Right ventricle myocardium superior (tissue), 1 donor: ENCODE results near the gene CCDC170. TPM values are rescaled to one million over a fixed set of nuclear protein-coding genes. Genes with fewer than 3 reads are reported as not detected.

Experiments
- ATAC-seq: fragments of 200-7000 bp; cut with Tn5 transposase; one replicate; pipeline ENCODE4 v1.9.1; 2020; ENCODE audit warnings: mild to moderate bottlenecking; ENCODE audit not compliant: poor library complexity
- DNase-seq: peaks from one replicate; pipeline ENCODE4 v3.0.0-alpha.2; 2020
- intact Hi-C: fragments of 100-400 bp; cut with DNase I; formaldehyde crosslinking; loops from one replicate; pipeline ENCODE4 v1.11.2; 2022
- total RNA-seq: library from RNA; stranded (reverse); fragmentation: NEBNext Ultra II Directional; extraction: Animal tissue kit (Norgen Biotek cat#: 25700); gene quantifications from one replicate; pipeline ENCODE4 v1.2.1, GENCODE V29; 2021
- donor health status: DM: no; HTN: yes; CAD: no; lungs with severe emphysema.

The CCDC170 gene
- total RNA-seq, 1 donor from 2014 or later: 0.65 TPM

DNA sequence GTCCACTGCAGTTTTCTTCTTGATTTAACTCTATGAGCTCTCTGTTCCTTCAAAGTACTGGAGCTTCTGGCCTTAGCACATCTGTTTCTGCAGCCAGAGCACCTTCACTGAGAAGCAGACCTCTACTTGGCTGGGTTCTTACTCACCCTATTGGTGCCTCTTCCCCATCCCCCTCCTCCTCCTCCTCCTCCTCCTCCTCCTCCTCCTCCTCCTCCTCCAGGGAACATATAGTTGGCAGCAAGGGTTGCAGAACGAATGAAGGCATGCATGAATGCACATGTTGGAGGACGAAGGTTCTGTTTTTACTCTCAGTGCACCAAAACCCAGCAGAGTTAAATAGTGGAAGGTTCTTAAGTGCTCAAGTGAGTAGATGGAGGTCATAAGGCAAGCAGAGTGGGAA, 172.7 kb downstream of the CCDC170 start:
- ATAC-seq: no peak
- intact Hi-C loops: no loop called here
- no peak for DNase-seq

DNA sequence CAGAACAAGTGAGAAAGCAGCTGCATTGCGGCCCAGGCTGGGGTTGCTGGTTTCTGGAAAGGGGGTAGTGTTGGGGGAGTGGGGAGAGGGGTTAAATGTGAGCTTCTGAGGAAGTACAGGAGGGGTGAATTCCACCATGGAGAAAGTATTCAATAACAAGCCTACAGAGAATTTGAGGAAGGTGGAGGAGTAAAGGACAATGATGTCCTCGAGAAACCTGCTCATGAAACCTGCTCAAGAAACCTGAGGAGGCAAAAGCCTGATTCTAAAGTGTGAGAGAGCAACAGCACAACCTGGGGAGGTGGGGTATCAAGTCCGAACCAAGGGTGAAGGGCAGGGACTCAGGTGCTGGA, 175.4 kb downstream of the CCDC170 start:
- DNase-seq: no peak

DNA sequence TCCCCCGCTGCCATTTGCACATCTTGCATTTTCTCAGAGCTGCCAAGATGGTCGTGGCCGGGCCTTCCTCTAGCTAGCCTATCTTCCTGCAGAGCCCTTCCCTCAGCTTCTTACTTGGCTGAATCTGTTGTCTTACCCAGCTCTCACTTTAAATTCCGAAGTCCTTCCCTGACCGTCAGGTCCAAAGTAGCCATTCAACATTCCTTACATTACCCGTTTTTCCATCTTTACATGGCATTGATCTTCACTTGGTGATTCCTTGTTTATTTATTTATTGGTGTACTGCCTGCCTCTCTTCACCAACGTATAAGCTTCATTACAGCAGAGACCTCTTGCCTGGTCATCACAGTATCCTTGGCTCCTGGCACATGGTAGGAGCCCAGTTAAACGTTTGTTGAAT, 176.3 kb downstream of the CCDC170 start:
- ATAC-seq: no peak
- DNase-seq: no peak
- intact Hi-C loops: loop anchor here (10.0 kb wide), 1 partner anchor 445 kb away; no protein-coding TSS in a partner anchor

More for the DNA sequence above, 175.4 kb downstream of the CCDC170 start:
- ATAC-seq: no peak
- intact Hi-C loops: no loop called here

Other genes starting within 250 kb of the CCDC170 start
- gene ZBTB2, start 102.5 kb upstream of the CCDC170 start, total RNA-seq: 4.1 TPM
- 15.5 TPM for gene RMND1, start 41.9 kb upstream of the CCDC170 start, total RNA-seq